ENCODE data around the gene SLC25A18. TPM values are rescaled to one million over a fixed set of nuclear protein-coding genes. Genes with fewer than 3 reads are reported as not detected.

Gene SLC25A18
- total and polyA plus RNA-seq, 2 of the 8 experiments (the other 6 are each of a cell fraction or from before 2014, with no cell fraction given) = 2.8 to 2.9 TPM

DNA sequence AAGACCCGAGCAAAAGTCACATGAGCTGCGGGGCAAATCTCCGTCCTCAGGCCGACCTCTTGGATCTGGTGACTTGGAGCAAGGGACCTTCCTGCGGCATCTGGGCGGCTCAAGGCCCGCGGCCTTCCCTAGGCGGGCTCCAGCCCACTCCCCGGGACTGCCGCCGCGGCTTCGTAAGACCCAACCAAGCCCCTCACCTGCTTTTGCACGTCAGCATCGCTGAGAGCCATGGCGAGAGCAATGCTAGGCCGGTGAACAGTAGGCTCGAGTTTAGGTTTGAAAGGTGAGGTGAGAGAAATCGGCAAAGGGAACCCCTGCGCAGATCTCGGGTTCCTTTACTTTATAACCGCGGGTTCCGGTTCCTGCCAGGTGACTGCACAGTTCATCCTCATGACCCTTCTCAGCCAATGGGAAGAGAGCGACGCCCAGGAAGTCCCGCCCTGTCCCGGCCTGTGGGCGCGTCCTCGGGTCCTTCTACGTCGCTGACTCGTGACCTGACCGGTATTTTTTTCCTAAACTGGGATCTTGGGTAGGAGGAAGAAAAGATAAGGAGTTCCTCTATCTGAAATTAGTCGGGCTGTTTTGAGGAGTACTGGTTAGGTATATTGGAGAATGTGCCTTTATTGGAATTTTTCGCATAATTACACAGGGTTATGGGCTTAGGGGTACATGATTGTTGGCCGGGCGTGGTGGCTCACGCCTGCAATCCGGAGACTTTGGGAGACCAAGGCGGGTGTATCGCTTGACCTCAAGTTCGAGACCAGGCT is 65.3 kb downstream of the SLC25A18 start, which contains the start of gene ATP6V1E1:
TSS of gene ATP6V1E1 (minus strand) at position 344 of the 767 bp plus-strand sequence. CDS start at position 230, 114 bp downstream.
- H3K36me3 ChIP-seq (ENCODE audit: control insufficient read depth in 2 of 4, insufficient read depth in 4 of 4, low read length in 3 of 4) = peaks cover 0 to under 1% (median 0%) of the 10 kb centered on the region in 4 experiments; a peak in 1 of 8 replicates
- H4K20me1 ChIP-seq (replicated peaks in 1 of 2; ENCODE audit: control insufficient read depth in 1 of 2, insufficient read depth in 2 of 2, low read length in 2 of 2) = no peaks in the 10 kb centered on the region
- peak within 1 kb of the TSS; percentile 73 to 82 for H3K4me2 ChIP-seq (ENCODE audit: insufficient read depth in 1 of 2, low read depth in 2 of 2, low read length in 2 of 2)
- peaks cover 3 to 39% of the 10 kb centered on the region in 2 experiments; a peak in 3 of 4 replicates for H3K79me2 ChIP-seq (ENCODE audit: control insufficient read depth in 1 of 2, insufficient read depth in 2 of 2, low read length in 2 of 2)
- peak within 1 kb of the TSS; percentile 65 for H2BK120ac ChIP-seq (replicated peaks; ENCODE audit: low read depth, low read length)
- peak within 1 kb of the TSS; percentile 84 for H3K27ac ChIP-seq (ENCODE audit: low read depth, low read length)
- WGBS, 2 experiments (ENCODE audit: extremely low coverage in 1 of 2, insufficient coverage in 1 of 2, insufficient read length in 1 of 2, insufficient replicate concordance in 2 of 2, low coverage in 1 of 2, low lambda C conversion rate in 2 of 2, missing lambda C conversion rate in 1 of 2) = 1% methylated on average over 45 of the region's 45 CpGs; no CpG with 5 or more reads in 1 of the 2 experiments
- FAIRE-seq (peak; percentile 92), DNase-seq (ENCODE audit: low read depth in 1 of 2, low spot score in 2 of 2) (peak; percentile 79 to 94)
- H2BK20ac ChIP-seq (ENCODE audit: low read length) = no peak within 1 kb of the TSS
- no peak within 1 kb of the TSS for H2BK15ac ChIP-seq (ENCODE audit: low read length)
- POLR2A ChIA-PET (ENCODE audit: partially characterized antibody) = interaction anchor here (0.6 to 0.9 kb wide), 4 partner anchors 10 to 359 kb away, joined by 3 to 8 read pairs (median 4); partner anchors contain the start of gene BCL2L13
- H3K56ac ChIP-seq (replicated peaks; ENCODE audit: insufficient read length, low read depth, low read length) = peak within 1 kb of the TSS; percentile 82
- 0 out of 2 replicates have a peak within 1 kb of the TSS, but pooled peaks have one; percentile 95 for H2AK5ac ChIP-seq (ENCODE audit: low read depth, low read length)
- H3K4me3 ChIP-seq (ENCODE audit: extremely low read depth in 1 of 4, insufficient read depth in 2 of 4, low read depth in 3 of 4, low read length in 4 of 4) = peak within 1 kb of the TSS; percentile 88 to 100 (median 94)
- no peaks in the 10 kb centered on the region for H3K9me3 ChIP-seq (ENCODE audit: insufficient read depth in 2 of 2, low read depth in 1 of 2, low read length in 1 of 2)
- H4K8ac ChIP-seq (ENCODE audit: extremely low read depth, insufficient read depth, low read length) = peak within 1 kb of the TSS; percentile 91
- 0 out of 2 replicates have a peak within 1 kb of the TSS, but pooled peaks have one; percentile 39 for H2BK12ac ChIP-seq (ENCODE audit: low read depth, low read length)
- H2AFZ ChIP-seq (ENCODE audit: low read length) = no peak within 1 kb of the TSS
- peak within 1 kb of the TSS; percentile 81 for H4K5ac ChIP-seq (ENCODE audit: insufficient read length, low read depth, low read length)
- peak within 1 kb of the TSS; percentile 5 for H4K91ac ChIP-seq (replicated peaks; ENCODE audit: insufficient read length, low read length)
- no peaks in the 10 kb centered on the region for H3K4me1 ChIP-seq (replicated peaks in 1 of 4; ENCODE audit: control insufficient read depth in 3 of 4, insufficient read depth in 4 of 4, low read length in 3 of 4)
- no peak within 1 kb of the TSS for H3K23ac ChIP-seq (ENCODE audit: insufficient read length)
- CTCF ChIA-PET (ENCODE audit: partially characterized antibody) = no interaction called here
- H3K79me1 ChIP-seq (ENCODE audit: low read depth, low read length) = peaks cover 2% of the 10 kb centered on the region; the same call in 1 of the 2 replicates
- peaks cover 4% of the 10 kb centered on the region; the same call in 1 of the 2 replicates for H3K23me2 ChIP-seq (ENCODE audit: low read depth, low read length)
- peak within 1 kb of the TSS; percentile 57 for H3K4ac ChIP-seq (replicated peaks; ENCODE audit: insufficient read length, low read depth, low read length)
- peak within 1 kb of the TSS; percentile 52 for H3K14ac ChIP-seq (ENCODE audit: insufficient read length)
- peak within 1 kb of the TSS; percentile 90; the same call in 1 of the 2 replicates for H3K18ac ChIP-seq (ENCODE audit: extremely low read depth, low read length)
- peak within 1 kb of the TSS; percentile 86 to 96 (median 94) for H3K9ac ChIP-seq (replicated peaks in 1 of 4; ENCODE audit: extremely low read depth in 1 of 4, low read depth in 3 of 4, low read length in 3 of 4)
- H3K27me3 ChIP-seq (replicated peaks in 1 of 4; ENCODE audit: control insufficient read depth in 3 of 4, extremely low read depth in 1 of 4, insufficient read depth in 3 of 4, low read length in 3 of 4) = no peaks in the 10 kb centered on the region
- peak within 1 kb of the TSS; percentile 97 for H2BK5ac ChIP-seq (ENCODE audit: low read depth, low read length)
- TF ChIP-seq CHD2 (IDR thresholded peaks at IDR 0.05; ENCODE audit: low read length) (peak; percentile 22; the same call in 1 of the 2 replicates), SP4 (IDR thresholded peaks at IDR 0.05; ENCODE audit: low read length) (0 out of 2 replicates have a peak, but pooled peaks have one; percentile 54), KDM5A (IDR thresholded peaks at IDR 0.05; ENCODE audit: low read length) (peak; percentile 77; the same call in 1 of the 2 replicates), SP1 (IDR thresholded peaks at IDR 0.05; ENCODE audit: low read depth, low read length) (peak; percentile 83), TBP (IDR thresholded peaks at IDR 0.05; ENCODE audit: low read depth, low read length) (peak; percentile 79), FOSL1 (IDR thresholded peaks at IDR 0.05; ENCODE audit: insufficient read depth, low read depth, low read length) (no peak)
- TF ChIP-seq, protein P1, sequence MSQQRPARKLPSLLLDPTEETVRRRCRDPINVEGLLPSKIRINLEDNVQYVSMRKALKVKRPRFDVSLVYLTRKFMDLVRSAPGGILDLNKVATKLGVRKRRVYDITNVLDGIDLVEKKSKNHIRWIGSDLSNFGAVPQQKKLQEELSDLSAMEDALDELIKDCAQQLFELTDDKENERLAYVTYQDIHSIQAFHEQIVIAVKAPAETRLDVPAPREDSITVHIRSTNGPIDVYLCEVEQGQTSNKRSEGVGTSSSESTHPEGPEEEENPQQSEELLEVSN (IDR thresholded peaks at IDR 0.05) = peak; percentile 25; the same call in 1 of the 2 replicates
- TF ChIP-seq, protein P2, sequence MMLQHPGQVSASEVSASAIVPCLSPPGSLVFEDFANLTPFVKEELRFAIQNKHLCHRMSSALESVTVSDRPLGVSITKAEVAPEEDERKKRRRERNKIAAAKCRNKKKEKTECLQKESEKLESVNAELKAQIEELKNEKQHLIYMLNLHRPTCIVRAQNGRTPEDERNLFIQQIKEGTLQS (IDR thresholded peaks at IDR 0.05; ENCODE audit: insufficient read depth, low read depth, low read length) = peak; percentile 87
- TF ChIP-seq, protein P3, sequence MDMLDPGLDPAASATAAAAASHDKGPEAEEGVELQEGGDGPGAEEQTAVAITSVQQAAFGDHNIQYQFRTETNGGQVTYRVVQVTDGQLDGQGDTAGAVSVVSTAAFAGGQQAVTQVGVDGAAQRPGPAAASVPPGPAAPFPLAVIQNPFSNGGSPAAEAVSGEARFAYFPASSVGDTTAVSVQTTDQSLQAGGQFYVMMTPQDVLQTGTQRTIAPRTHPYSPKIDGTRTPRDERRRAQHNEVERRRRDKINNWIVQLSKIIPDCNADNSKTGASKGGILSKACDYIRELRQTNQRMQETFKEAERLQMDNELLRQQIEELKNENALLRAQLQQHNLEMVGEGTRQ (IDR thresholded peaks at IDR 0.05; ENCODE audit: low read length) = peak; percentile 98
